ENCODE results near the gene HK1.

- TF ChIP-seq GATA2 (IDR thresholded peaks at IDR 0.05; ENCODE audit: low read depth, low read length) (no peak), GATA3 (IDR thresholded peaks at IDR 0.05; ENCODE audit: low read depth, low read length) (no peak)
Measured at GRCh38 chr10:69404786-69405185, 126.5 kb downstream of the HK1 start.

All from SH-SY5Y (cell line).